Calu3 (cell line): Measurements from ENCODE around the gene DCTD. TPM values are rescaled to one million over a fixed set of nuclear protein-coding genes. Genes with fewer than 3 reads are reported as not detected.

Experiments used
- BruUV-seq: library from RNA; stranded (reverse); fragments of 400-500 nt; replicated peaks from 2 replicates; lab custom pipeline; 2021; lab: Mats Ljungman, UMichigan
- CTCF ChIA-PET: fragments of 300-600 bp; sonication (Branson Sonifier 250); formaldehyde crosslinking; loops from one replicate; lab custom pipeline; 2022; ENCODE audit warnings: antibody characterized with exemption; lab: Charles Lee
- DNase-seq: peaks from one replicate; pipeline ENCODE4 v3.0.0; 2022
- H3K27ac Mint-ChIP-seq: one replicate; pipeline ENCODE4 v1.8.0; 2022; ENCODE audit warnings: mixed read lengths; ENCODE audit not compliant: unreplicated experiment
- H3K27me3 Mint-ChIP-seq: one replicate; pipeline ENCODE4 v1.8.0; 2022; ENCODE audit warnings: mixed read lengths; ENCODE audit not compliant: unreplicated experiment
- H3K36me3 Mint-ChIP-seq: one replicate; pipeline ENCODE4 v1.8.0; 2022; ENCODE audit warnings: mild to moderate bottlenecking, moderate library complexity, mixed read lengths; ENCODE audit not compliant: insufficient read depth, unreplicated experiment
- H3K4me1 Mint-ChIP-seq: one replicate; pipeline ENCODE4 v1.8.0; 2022; ENCODE audit warnings: mild to moderate bottlenecking, low read depth, mixed read lengths; ENCODE audit not compliant: unreplicated experiment
- H3K4me3 Mint-ChIP-seq: one replicate; pipeline ENCODE4 v1.8.0; 2022; ENCODE audit warnings: mild to moderate bottlenecking, low read depth, moderate library complexity, mixed read lengths; ENCODE audit not compliant: unreplicated experiment
- H3K9me3 Mint-ChIP-seq: one replicate; pipeline ENCODE4 v1.8.0; 2022; ENCODE audit warnings: low read depth, mixed read lengths; ENCODE audit not compliant: unreplicated experiment
- intact Hi-C: fragments of 100-400 bp; cut with micrococcal nuclease; formaldehyde crosslinking; loops from one replicate; pipeline ENCODE4 v1.10.0; 2022; ENCODE audit not compliant: unreplicated experiment
- total RNA-seq: library from RNA; stranded (reverse); gene quantifications from 2 replicates; pipeline ENCODE4 v1.2.3, GENCODE V29; 2022
- TF ChIP-seq, protein P1 (sequence below): fragments of 200-600 bp; IDR thresholded peaks from one replicate; pipeline ENCODE4 v1.8.0; 2022; ENCODE audit warnings: antibody characterized with exemption; ENCODE audit not compliant: unreplicated experiment

The DCTD gene
- total RNA-seq, 1 experiment from 2014 or later, result 65.3 TPM

DNA sequence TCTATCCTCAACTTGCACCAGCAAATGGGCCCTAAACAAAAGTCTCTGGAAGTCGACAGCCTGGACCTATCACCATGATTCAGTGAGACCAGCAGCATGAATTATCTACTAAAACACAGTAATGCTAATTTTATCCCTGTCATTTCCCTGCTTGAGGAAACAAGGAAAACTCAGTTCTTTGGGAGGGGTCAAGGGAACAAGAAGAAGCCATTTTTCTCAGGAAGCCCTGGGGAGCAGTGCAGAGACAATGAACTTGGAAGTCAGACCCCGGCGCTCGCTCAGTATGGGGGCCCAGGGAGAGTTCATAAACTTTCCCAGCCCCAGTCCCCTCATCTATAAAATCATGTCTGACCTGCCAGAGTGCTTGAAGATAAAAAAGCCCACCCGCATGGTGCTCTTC, 50.4 kb downstream of the DCTD start:
- CTCF ChIA-PET, result no interaction called here
- Mint-ChIP-seq H3K9me3 (no peaks in the 10 kb centered on the region), H3K4me1 (no peaks in the 10 kb centered on the region), H3K4me3 (no peak overlapping the region), H3K27me3 (no peaks in the 10 kb centered on the region), H3K27ac (no peak overlapping the region), H3K36me3 (no peaks in the 10 kb centered on the region)
- DNase-seq, result no peak
- BruUV-seq, result no TSS peak
- intact Hi-C loops, result no loop called here
- TF ChIP-seq, protein P1, sequence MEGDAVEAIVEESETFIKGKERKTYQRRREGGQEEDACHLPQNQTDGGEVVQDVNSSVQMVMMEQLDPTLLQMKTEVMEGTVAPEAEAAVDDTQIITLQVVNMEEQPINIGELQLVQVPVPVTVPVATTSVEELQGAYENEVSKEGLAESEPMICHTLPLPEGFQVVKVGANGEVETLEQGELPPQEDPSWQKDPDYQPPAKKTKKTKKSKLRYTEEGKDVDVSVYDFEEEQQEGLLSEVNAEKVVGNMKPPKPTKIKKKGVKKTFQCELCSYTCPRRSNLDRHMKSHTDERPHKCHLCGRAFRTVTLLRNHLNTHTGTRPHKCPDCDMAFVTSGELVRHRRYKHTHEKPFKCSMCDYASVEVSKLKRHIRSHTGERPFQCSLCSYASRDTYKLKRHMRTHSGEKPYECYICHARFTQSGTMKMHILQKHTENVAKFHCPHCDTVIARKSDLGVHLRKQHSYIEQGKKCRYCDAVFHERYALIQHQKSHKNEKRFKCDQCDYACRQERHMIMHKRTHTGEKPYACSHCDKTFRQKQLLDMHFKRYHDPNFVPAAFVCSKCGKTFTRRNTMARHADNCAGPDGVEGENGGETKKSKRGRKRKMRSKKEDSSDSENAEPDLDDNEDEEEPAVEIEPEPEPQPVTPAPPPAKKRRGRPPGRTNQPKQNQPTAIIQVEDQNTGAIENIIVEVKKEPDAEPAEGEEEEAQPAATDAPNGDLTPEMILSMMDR, result no peak

DNA sequence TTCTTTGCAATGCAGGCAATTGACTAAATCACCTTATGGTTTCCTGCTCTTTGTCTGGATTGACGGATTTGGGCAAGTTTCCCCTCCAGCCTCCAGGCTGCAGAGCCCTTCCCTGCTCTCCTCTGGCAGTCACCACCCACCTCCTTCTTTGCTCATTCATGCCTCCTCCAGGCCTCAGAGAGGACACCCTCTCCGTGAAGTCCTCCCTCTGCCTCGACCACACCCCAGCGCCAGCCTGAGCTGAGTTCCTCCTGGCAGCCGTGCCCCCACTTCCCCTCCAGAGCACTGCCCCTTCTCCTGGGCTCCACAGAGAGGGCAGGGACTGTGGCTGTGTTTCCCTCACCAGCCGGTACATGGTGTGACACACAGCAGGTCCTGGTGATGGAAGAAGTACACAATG, 53.7 kb downstream of the DCTD start:
- Mint-ChIP-seq H3K27me3 (no peaks in the 10 kb centered on the region), H3K27ac (no peak overlapping the region), H3K4me1 (no peaks in the 10 kb centered on the region), H3K9me3 (no peaks in the 10 kb centered on the region), H3K36me3 (no peaks in the 10 kb centered on the region), H3K4me3 (no peak overlapping the region)
- TF ChIP-seq, protein P1, result no peak
- DNase-seq, result no peak
- intact Hi-C loops, result no loop called here
- BruUV-seq, result no TSS peak
- CTCF ChIA-PET, result no interaction called here

DNA sequence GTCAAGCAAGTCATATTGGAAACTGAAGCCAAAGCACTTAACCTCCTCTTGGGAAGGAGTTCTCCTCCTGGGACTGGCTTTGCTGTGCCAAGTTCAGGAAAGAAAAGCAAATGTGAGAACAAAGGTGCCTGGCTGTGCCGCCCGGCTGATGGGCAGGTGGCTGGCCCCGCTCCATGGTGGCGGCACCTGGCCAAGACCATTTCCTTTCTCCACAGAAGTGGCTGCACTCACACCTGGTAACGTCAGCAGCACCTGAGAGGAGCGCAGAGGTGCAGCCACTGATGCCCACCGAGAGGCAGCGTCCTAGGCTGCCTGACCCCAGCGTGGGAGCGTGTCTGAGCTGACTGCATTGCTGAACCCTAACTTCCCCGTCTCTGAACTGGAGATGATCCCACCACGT, 54.3 kb downstream of the DCTD start:
- no TSS peak for BruUV-seq

DNA sequence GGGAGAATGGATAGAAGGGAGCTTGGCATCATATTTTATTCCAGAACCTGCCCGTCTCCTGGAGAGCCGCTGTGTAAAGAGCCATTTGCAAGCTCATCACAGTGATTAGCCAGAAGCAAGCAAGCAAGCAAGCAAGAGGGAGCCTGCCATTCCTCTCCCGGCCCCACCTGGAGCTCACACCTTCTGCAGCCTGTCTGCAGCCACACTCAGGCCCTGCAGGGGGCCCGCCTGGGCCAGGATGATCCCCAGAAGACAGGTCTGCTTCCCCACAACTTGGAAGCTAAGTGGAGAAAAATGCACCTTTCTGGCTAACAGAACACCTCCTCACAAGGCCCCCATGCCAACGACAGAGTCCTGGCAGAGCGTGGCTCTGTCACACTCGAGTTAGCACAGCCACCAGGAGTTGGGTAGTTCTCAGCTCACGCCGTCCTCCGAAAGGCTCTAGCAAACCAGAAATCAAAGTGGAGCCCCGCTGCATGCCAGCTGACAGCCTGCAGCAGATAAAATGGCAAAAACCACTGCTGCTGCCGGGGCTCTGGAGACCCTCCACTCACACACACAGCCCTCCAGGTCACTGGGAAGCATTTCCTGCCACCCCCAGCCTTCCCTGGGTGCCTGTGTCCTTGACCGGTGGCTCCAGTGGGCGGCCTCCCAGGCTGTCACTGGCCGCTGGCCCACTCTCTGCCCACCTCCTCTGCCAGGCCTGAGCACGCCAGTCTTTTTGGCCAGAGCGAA, 54.9 kb downstream of the DCTD start:
- CTCF ChIA-PET, result no interaction called here

More for the DNA sequence above, 54.3 kb downstream of the DCTD start:
- H3K4me1 Mint-ChIP-seq, result no peaks in the 10 kb centered on the region
- CTCF ChIA-PET, result no interaction called here
- H3K4me3 Mint-ChIP-seq, result no peak overlapping the region
- intact Hi-C loops, result no loop called here
- H3K27me3 Mint-ChIP-seq, result no peaks in the 10 kb centered on the region
- TF ChIP-seq, protein P1, result no peak
- no peaks in the 10 kb centered on the region for H3K9me3 Mint-ChIP-seq
- H3K36me3 Mint-ChIP-seq, result no peaks in the 10 kb centered on the region
- H3K27ac Mint-ChIP-seq, result no peak overlapping the region
- DNase-seq, result no peak

More for the DNA sequence above, 54.9 kb downstream of the DCTD start:
- no peak for DNase-seq
- H3K27ac Mint-ChIP-seq, result no peak overlapping the region
- TF ChIP-seq, protein P1, result no peak
- no peaks in the 10 kb centered on the region for H3K36me3 Mint-ChIP-seq
- intact Hi-C loops, result no loop called here
- BruUV-seq, result no TSS peak
- H3K4me3 Mint-ChIP-seq, result no peak overlapping the region
- H3K27me3 Mint-ChIP-seq, result no peaks in the 10 kb centered on the region
- H3K9me3 Mint-ChIP-seq, result no peaks in the 10 kb centered on the region
- H3K4me1 Mint-ChIP-seq, result no peaks in the 10 kb centered on the region
